ENCODE results near the gene AGBL1.

AGBL1 gene

GRCh38 chr15:86903642-86904421 lies 824.2 kb downstream of the AGBL1 start:
- DNase-seq = no peak

- no peak for DNase-seq
Observed at GRCh38 chr15:86905625-86906256, 826.1 kb downstream of the AGBL1 start.

- DNase-seq = no peak
Observed at GRCh38 chr15:86906376-86906775, 826.7 kb downstream of the AGBL1 start.

GRCh38 chr15:86911022-86911421 lies 831.4 kb downstream of the AGBL1 start:
- DNase-seq = no peak

- DNase-seq = no peak
Observed at GRCh38 chr15:86912661-86913060, 833.0 kb downstream of the AGBL1 start.

GRCh38 chr15:86915811-86916331 lies 836.2 kb downstream of the AGBL1 start:
- DNase-seq = no peak

- no peak for DNase-seq
Observed at GRCh38 chr15:86916671-86917360, 837.1 kb downstream of the AGBL1 start.

- DNase-seq = no peak
Observed at GRCh38 chr15:86917361-86917671, 837.6 kb downstream of the AGBL1 start.

- DNase-seq = no peak
Observed at GRCh38 chr15:86919581-86919980, 839.9 kb downstream of the AGBL1 start.

- no peak for DNase-seq
Observed at GRCh38 chr15:86929461-86929860, 849.8 kb downstream of the AGBL1 start.

- DNase-seq = no peak
Observed at GRCh38 chr15:86932456-86932855, 852.8 kb downstream of the AGBL1 start.

GRCh38 chr15:86935841-86936240 lies 856.2 kb downstream of the AGBL1 start:
- no peak for DNase-seq

- DNase-seq = no peak
Observed at GRCh38 chr15:86942285-86942684, 862.6 kb downstream of the AGBL1 start.

- no peak for DNase-seq
Observed at GRCh38 chr15:86948719-86949118, 869.0 kb downstream of the AGBL1 start.

- no peak for DNase-seq
Observed at GRCh38 chr15:86959254-86959653, 879.6 kb downstream of the AGBL1 start.

GRCh38 chr15:86961669-86962068 lies 882.0 kb downstream of the AGBL1 start:
- DNase-seq = no peak

GRCh38 chr15:86964271-86964670 lies 884.6 kb downstream of the AGBL1 start:
- no peak for DNase-seq

- DNase-seq = no peak
Observed at GRCh38 chr15:86968244-86968643, 888.6 kb downstream of the AGBL1 start.

- DNase-seq = no peak
Observed at GRCh38 chr15:86969364-86969763, 889.7 kb downstream of the AGBL1 start.

- no peak for DNase-seq
Observed at GRCh38 chr15:86973284-86973844, 893.7 kb downstream of the AGBL1 start.

GRCh38 chr15:86988033-86988432 lies 908.4 kb downstream of the AGBL1 start:
- no peak for DNase-seq

- no peak for DNase-seq
Observed at GRCh38 chr15:87021751-87022150, 942.1 kb downstream of the AGBL1 start.

- no peak for DNase-seq
Observed at GRCh38 chr15:87031540-87032230, 952.0 kb downstream of the AGBL1 start.

All from NCI-H2081 treated with DMSO at 0.1 percent for 48 hours (cell line).